ENCODE measurements around the gene ZBTB38.

ZBTB38 gene

GRCh38 chr3:141368925-141369794 lies 856 bp downstream of the ZBTB38 start:
- DNase-seq: no peak

- DNase-seq: peak; percentile 31
These were observed 1.8 kb downstream of the ZBTB38 start for GRCh38 chr3:141370065-141370533.

GRCh38 chr3:141371882-141372281 lies 3.6 kb downstream of the ZBTB38 start:
- DNase-seq: no peak

- no peak for DNase-seq
These were observed 4.4 kb downstream of the ZBTB38 start for GRCh38 chr3:141372656-141373055.

GRCh38 chr3:141373232-141373631 lies 4.9 kb downstream of the ZBTB38 start:
- no peak for DNase-seq

GRCh38 chr3:141373768-141374526 lies 5.6 kb downstream of the ZBTB38 start:
- DNase-seq: no peak

- DNase-seq: no peak
These were observed 7.3 kb downstream of the ZBTB38 start for GRCh38 chr3:141375381-141376301.

- DNase-seq: no peak
These were observed 9.1 kb downstream of the ZBTB38 start for GRCh38 chr3:141377377-141377776.

GRCh38 chr3:141378556-141378955 lies 10.3 kb downstream of the ZBTB38 start:
- no peak for DNase-seq

GRCh38 chr3:141379250-141379966 lies 11.1 kb downstream of the ZBTB38 start:
- peak; percentile 7 for DNase-seq

- no peak for DNase-seq
These were observed 12.0 kb downstream of the ZBTB38 start for GRCh38 chr3:141380279-141380678.

- DNase-seq: no peak
These were observed 12.7 kb downstream of the ZBTB38 start for GRCh38 chr3:141380987-141381386.

- no peak for DNase-seq
These were observed 14.3 kb downstream of the ZBTB38 start for GRCh38 chr3:141382571-141382970.

- no peak for DNase-seq
These were observed 15.3 kb downstream of the ZBTB38 start for GRCh38 chr3:141383555-141384129.

GRCh38 chr3:141384157-141384556 lies 15.9 kb downstream of the ZBTB38 start:
- no peak for DNase-seq

GRCh38 chr3:141384575-141384974 lies 16.3 kb downstream of the ZBTB38 start:
- DNase-seq: no peak

GRCh38 chr3:141385406-141386125 lies 17.3 kb downstream of the ZBTB38 start:
- DNase-seq: no peak

- DNase-seq: no peak
These were observed 17.8 kb downstream of the ZBTB38 start for GRCh38 chr3:141386126-141386488.

- DNase-seq: no peak
These were observed 18.4 kb downstream of the ZBTB38 start for GRCh38 chr3:141386611-141387111.

- no peak for DNase-seq
These were observed 19.2 kb downstream of the ZBTB38 start for GRCh38 chr3:141387516-141387915.

- DNase-seq: no peak
These were observed 20.1 kb downstream of the ZBTB38 start for GRCh38 chr3:141388395-141388794.
